Spleen (tissue), 11 donors: ENCODE measurements around the gene FBXL2. TPM values are rescaled to one million over a fixed set of nuclear protein-coding genes. Genes with fewer than 3 reads are reported as not detected.

Source experiments
- DNase-seq: peaks from one replicate; pipeline ENCODE4 v3.0.0-alpha.2; 2020
- H3K27ac ChIP-seq, 8 donors: fragments of 200-600 bp; sonication (generic) in 7 of 8; 1 replicate in 4 of 8; 2 replicates in 4 of 8; pipeline versions ENCODE4 v1.5.0 to v1.8.0; 2016 to 2021; ENCODE audit warnings: inconsistent platforms in 4 of 8, mild to moderate bottlenecking in 4 of 8, moderate library complexity in 1 of 8
- H3K27me3 ChIP-seq, 7 donors: fragments of 200-600 bp; sonication (generic) in 6 of 7; replicated peaks in 1 of 7; 1 replicate in 4 of 7; 2 replicates in 3 of 7; pipeline versions ENCODE4 v1.5.0 to v1.8.0; 2016 to 2021; ENCODE audit warnings: inconsistent platforms in 3 of 7, mild to moderate bottlenecking in 1 of 7
- H3K36me3 ChIP-seq, 6 donors: fragments of 200-600 bp; sonication (generic) in 5 of 6; 1 replicate in 4 of 6; 2 replicates in 2 of 6; pipeline versions ENCODE4 v1.5.0 to v1.8.0; 2016 to 2021; ENCODE audit warnings: inconsistent platforms in 2 of 6
- H3K4me1 ChIP-seq, 6 donors: fragments of 200-600 bp; sonication (generic) in 5 of 6; 1 replicate in 3 of 6; 2 replicates in 3 of 6; pipeline versions ENCODE4 v1.5.0 to v1.8.0; 2016 to 2021; ENCODE audit warnings: inconsistent platforms in 3 of 6
- H3K4me3 ChIP-seq, 8 donors: fragments of 200-600 bp; sonication (generic) in 7 of 8; 1 replicate in 4 of 8; 2 replicates in 4 of 8; pipeline versions ENCODE4 v1.5.0 to v1.8.0; 2016 to 2021; ENCODE audit warnings: inconsistent platforms in 4 of 8, mild to moderate bottlenecking in 4 of 8, moderate library complexity in 2 of 8
- H3K9me3 ChIP-seq, 8 donors: fragments of 200-600 bp; sonication (generic) in 7 of 8; 1 replicate in 4 of 8; 2 replicates in 4 of 8; pipeline versions ENCODE4 v1.5.0 to v1.8.0; 2016 to 2021; ENCODE audit warnings: inconsistent platforms in 4 of 8
- POLR2A ChIP-seq, 3 donors: fragments of 450-650 bp; IDR thresholded peaks; one replicate each; pipeline ENCODE4 v1.5.1; 2017; ENCODE audit warnings: antibody characterized with exemption in 3 of 3, mild to moderate bottlenecking in 1 of 3
- POLR2AphosphoS5 ChIP-seq, 3 donors: sonication (generic); formaldehyde crosslinking; IDR thresholded peaks; one replicate each; pipeline ENCODE4 v1.5.1; 2017; ENCODE audit warnings: antibody characterized with exemption in 3 of 3
- WGBS, 5 donors: extraction: QIAGEN DNeasy Blood & Tissue Kit in 3 of 5; methylation state at CpG; one replicate each; pipeline versions ENCODE4 v1.1.5 to v1.1.7; 2013 to 2018; 5-methylcytosine and 5-hydroxymethylcytosine counted together
- intact Hi-C: fragments of 100-400 bp; cut with DNase I; formaldehyde crosslinking; loops from one replicate; pipeline ENCODE4 v1.15.0; 2023; ENCODE audit warnings: low total_unique reads
- polyA plus RNA-seq, 3 donors: library from polyadenylated mRNA; stranded (reverse); fragments of 200-250 nt; gene quantifications; one replicate each; pipeline ENCODE4 v1.2.1, GENCODE V29; 2013
- total RNA-seq, 7 donors: library from RNA; depleted of rRNA in 3 of 7; stranded (reverse); fragments of >200 nt in 3 of 7; fragmentation: NEBNext Ultra II Directional in 4 of 7; extraction: Animal tissue kit (Norgen Biotek cat#: 25700) in 4 of 7; gene quantifications; one replicate each; pipeline versions ENCODE4 v1.1.0 to v1.2.1, GENCODE V29; 2016 to 2021
- TF ChIP-seq, protein P1 (sequence below), 11 experiments: fragments of 200-600 bp in 7 of 11; fragments of 450-650 bp in 4 of 11; sonication (generic) in 4 of 11; IDR thresholded peaks in 8 of 11; conservative IDR thresholded peaks in 3 of 11; 1 replicate in 7 of 11; 2 replicates in 4 of 11; pipeline versions ENCODE4 v1.4.0 to v1.8.0; 2016 to 2021; ENCODE audit warnings: antibody characterized with exemption in 11 of 11, inconsistent platforms in 4 of 11, mild to moderate bottlenecking in 1 of 11
- donor health status: healthy with polysubstance abuse.
- donor health status: DM: no; HTN: no; CAD: no; lungs with moderate emphysema.
- donor health status: DM: no; HTN: no; CAD: no.
- donor health status: Bipolar disorder and iron deficiency.
- donor health status: healthy.
- donor health status: DM: no; HTN: no; CAD: no.
- donor health status: DM: yes; HTN: yes; CAD: no.

The FBXL2 gene
- total and polyA plus RNA-seq, 10 donors, result 0.20 to 2.0 (median 1.1) TPM

DNA sequence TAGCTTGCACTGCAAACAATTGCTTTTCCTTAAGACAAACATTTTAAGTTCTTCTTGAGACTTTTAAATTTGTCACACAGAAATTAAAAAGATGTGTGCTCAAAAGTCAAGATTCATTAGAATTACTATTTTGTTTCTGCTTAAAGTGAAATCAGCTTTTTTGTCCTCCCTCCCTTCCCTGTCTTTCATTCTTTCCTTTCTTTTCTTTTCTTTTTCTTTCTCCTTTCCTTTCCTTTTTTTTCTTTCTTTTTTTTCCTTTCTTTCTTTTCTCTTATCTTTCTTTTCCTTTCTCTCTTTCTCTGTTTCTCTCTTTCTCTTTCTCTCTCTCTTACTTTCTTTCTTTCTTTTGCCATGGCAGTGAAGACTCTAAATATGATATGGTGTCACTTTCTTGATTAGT, 37.8 kb downstream of the FBXL2 start:
- H3K9me3 ChIP-seq, result peaks cover 0 to 22% (median 17%) of the 10 kb centered on the region in 8 donors
- H3K27ac ChIP-seq, result no peak overlapping the region
- no peaks in the 10 kb centered on the region for H3K27me3 ChIP-seq
- no peaks in the 10 kb centered on the region for H3K4me1 ChIP-seq
- H3K4me3 ChIP-seq, result no peak overlapping the region
- intact Hi-C loops, result no loop called here
- TF ChIP-seq, protein P1, sequence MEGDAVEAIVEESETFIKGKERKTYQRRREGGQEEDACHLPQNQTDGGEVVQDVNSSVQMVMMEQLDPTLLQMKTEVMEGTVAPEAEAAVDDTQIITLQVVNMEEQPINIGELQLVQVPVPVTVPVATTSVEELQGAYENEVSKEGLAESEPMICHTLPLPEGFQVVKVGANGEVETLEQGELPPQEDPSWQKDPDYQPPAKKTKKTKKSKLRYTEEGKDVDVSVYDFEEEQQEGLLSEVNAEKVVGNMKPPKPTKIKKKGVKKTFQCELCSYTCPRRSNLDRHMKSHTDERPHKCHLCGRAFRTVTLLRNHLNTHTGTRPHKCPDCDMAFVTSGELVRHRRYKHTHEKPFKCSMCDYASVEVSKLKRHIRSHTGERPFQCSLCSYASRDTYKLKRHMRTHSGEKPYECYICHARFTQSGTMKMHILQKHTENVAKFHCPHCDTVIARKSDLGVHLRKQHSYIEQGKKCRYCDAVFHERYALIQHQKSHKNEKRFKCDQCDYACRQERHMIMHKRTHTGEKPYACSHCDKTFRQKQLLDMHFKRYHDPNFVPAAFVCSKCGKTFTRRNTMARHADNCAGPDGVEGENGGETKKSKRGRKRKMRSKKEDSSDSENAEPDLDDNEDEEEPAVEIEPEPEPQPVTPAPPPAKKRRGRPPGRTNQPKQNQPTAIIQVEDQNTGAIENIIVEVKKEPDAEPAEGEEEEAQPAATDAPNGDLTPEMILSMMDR (IDR thresholded peaks at IDR 0.05 in 8 of 11, conservative IDR thresholded peaks at IDR 0.05 in 3 of 11), result no peak
- TF ChIP-seq POLR2AphosphoS5 (IDR thresholded peaks at IDR 0.05) (no peak), POLR2A (IDR thresholded peaks at IDR 0.05) (no peak)
- H3K36me3 ChIP-seq, result no peaks in the 10 kb centered on the region
- no peak for DNase-seq

DNA sequence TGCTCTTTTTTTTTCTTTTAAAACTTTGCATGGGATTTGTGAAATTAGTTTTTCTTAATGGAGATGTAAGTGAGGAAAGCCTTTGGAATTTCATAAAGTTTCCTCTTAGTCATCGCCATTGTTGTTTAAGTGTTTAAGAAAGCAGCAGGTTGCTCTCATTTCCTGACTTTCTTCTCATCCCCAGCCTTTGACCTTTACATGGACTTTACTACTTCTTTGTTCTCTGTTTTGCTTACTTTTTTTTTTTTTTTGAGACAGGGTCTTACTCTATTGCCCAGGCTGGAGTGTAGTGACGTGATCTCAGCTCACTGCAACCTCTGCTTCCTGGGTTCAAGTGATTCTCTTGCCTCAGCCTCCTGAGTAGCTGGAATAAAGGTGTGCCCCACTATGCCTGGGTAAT, 38.6 kb downstream of the FBXL2 start:
- intact Hi-C loops, result no loop called here
- no peak for DNase-seq
- WGBS, 5 donors, result 49 to 79% (median 67%) methylated on average over 2 of the region's 2 CpGs

DNA sequence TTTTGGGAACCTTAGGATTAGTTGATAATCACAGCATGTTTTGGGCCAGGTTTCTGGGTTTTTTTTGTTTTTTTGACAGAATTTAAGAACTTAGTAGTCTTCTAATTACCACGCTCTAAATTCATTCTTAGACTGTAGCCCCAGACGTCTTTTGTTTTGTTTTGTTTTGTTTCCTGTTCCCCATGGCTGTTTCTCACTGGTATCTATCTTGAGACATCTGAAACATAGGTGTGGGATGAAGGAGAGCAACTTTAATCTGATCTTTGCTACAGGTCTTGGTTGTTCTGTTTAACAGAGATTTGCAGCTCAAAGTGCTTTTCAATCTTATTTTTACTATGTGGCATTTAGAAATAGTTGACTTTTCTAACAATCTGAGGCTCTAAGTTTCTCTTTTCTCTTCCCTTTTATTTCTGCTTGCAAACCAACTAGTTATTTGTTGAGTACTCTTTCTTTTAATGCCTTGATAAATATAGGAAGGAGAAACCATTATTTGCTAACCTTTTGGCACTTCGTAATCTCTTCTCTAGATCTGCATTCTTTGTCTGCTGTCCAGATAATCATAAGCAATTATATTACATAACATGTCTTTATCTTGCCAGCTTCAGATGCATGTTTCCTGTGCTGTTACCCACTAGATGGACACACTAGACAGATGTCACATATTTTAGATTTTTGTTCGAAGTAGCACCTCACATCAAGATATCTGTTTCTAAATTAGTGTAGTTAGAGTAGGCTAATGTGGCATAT, 40.9 kb downstream of the FBXL2 start:
- Histone ChIP-seq H3K27me3 (no peaks in the 10 kb centered on the region), H3K4me3 (no peak overlapping the region), H3K27ac (no peak overlapping the region), H3K36me3 (no peaks in the 10 kb centered on the region), H3K4me1 (no peaks in the 10 kb centered on the region), H3K9me3 (peaks cover 0 to 3% (median 0%) of the 10 kb centered on the region in 8 donors)
- intact Hi-C loops, result no loop called here
- 14 to 31% (median 30%) methylated on average over 4 of the region's 4 CpGs for WGBS, 5 donors
- TF ChIP-seq POLR2AphosphoS5 (IDR thresholded peaks at IDR 0.05) (no peak), POLR2A (IDR thresholded peaks at IDR 0.05) (no peak)
- TF ChIP-seq, protein P1 (IDR thresholded peaks at IDR 0.05 in 8 of 11, conservative IDR thresholded peaks at IDR 0.05 in 3 of 11), result no peak
- no peak for DNase-seq

More for the DNA sequence above, 38.6 kb downstream of the FBXL2 start:
- TF ChIP-seq, protein P1 (IDR thresholded peaks at IDR 0.05 in 8 of 11, conservative IDR thresholded peaks at IDR 0.05 in 3 of 11), result no peak
- TF ChIP-seq POLR2AphosphoS5 (IDR thresholded peaks at IDR 0.05), result no peak
- no peak for TF ChIP-seq POLR2A (IDR thresholded peaks at IDR 0.05)
- H3K27me3 ChIP-seq, result no peaks in the 10 kb centered on the region
- peaks cover 0 to 14% (median 9%) of the 10 kb centered on the region in 8 donors for H3K9me3 ChIP-seq
- no peaks in the 10 kb centered on the region for H3K36me3 ChIP-seq
- no peak overlapping the region for H3K4me3 ChIP-seq
- H3K4me1 ChIP-seq, result no peaks in the 10 kb centered on the region
- no peak overlapping the region for H3K27ac ChIP-seq

DNA sequence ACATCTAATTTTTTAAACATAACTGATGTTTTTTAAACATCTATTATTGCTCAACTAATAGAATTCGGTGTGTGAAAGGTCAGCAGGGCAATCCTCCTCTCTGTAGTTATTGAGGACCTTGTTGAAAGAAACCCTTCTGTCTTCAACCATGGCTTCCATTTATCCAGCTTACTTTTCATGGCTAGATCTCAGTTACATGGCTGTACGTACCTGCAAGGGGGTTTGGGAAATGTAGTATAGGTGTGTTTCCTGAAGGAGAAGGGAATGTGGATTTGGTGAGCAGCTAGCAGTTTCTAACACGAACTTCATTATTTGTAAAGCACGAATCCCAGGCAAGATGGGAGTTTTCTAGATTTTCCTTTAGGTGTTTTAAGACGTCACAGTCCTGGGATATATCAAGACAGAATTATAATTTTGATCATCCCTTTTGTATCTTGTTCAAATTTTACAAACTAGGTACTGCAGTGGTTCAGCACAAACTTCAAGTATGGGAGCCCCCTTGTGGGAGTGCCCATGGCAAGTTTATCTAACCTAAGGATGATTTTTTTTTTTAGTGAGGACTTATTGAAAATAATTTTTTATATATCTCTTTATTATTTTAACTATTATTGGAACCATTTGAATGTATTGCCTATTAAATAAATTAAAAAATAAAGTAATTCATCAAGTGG, 41.6 kb downstream of the FBXL2 start:
- no peak for DNase-seq
- TF ChIP-seq POLR2A (IDR thresholded peaks at IDR 0.05) (no peak), POLR2AphosphoS5 (IDR thresholded peaks at IDR 0.05) (no peak)
- TF ChIP-seq, protein P1 (IDR thresholded peaks at IDR 0.05 in 8 of 11, conservative IDR thresholded peaks at IDR 0.05 in 3 of 11), result no peak
- Histone ChIP-seq H3K4me3 (no peak overlapping the region), H3K36me3 (no peaks in the 10 kb centered on the region), H3K27me3 (no peaks in the 10 kb centered on the region), H3K4me1 (no peaks in the 10 kb centered on the region), H3K27ac (no peak overlapping the region), H3K9me3 (peaks cover 0 to 3% (median 0%) of the 10 kb centered on the region in 8 donors)
- intact Hi-C loops, result no loop called here
- 65 to 80% (median 77%) methylated on average over 5 of the region's 5 CpGs for WGBS, 5 donors
